ENCODE results near the gene MLLT11. TPM values are rescaled to one million over a fixed set of nuclear protein-coding genes. Genes with fewer than 3 reads are reported as not detected.

MLLT11 gene
- total RNA-seq, 1 experiment from 2014 or later = 23.7 TPM

DNA sequence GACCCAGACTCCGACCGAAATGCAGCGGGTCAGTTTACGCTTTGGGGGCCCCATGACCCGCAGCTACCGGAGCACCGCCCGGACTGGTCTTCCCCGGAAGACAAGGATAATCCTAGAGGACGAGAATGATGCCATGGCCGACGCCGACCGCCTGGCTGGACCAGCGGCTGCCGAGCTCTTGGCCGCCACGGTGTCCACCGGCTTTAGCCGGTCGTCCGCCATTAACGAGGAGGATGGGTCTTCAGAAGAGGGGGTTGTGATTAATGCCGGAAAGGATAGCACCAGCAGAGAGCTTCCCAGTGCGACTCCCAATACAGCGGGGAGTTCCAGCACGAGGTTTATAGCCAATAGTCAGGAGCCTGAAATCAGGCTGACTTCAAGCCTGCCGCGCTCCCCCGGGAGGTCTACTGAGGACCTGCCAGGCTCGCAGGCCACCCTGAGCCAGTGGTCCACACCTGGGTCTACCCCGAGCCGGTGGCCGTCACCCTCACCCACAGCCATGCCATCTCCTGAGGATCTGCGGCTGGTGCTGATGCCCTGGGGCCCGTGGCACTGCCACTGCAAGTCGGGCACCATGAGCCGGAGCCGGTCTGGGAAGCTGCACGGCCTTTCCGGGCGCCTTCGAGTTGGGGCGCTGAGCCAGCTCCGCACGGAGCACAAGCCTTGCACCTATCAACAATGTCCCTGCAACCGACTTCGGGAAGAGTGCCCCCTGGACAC, 12.1 kb upstream of the MLLT11 start:
- peak; percentile 71 to 73 for DNase-seq (ENCODE audit: low read depth in 1 of 2, low spot score in 2 of 2)
- Histone ChIP-seq H3K4me3 (peak overlapping the region; percentile 54), H3K27ac (peak overlapping the region; percentile 27), H3K36me3 (peaks cover 32% of the 10 kb centered on the region), H3K4me1 (replicated peaks) (peaks cover 19% of the 10 kb centered on the region), H3K27me3 (replicated peaks) (no peaks in the 10 kb centered on the region), H3K9me3 (replicated peaks) (no peaks in the 10 kb centered on the region)

DNA sequence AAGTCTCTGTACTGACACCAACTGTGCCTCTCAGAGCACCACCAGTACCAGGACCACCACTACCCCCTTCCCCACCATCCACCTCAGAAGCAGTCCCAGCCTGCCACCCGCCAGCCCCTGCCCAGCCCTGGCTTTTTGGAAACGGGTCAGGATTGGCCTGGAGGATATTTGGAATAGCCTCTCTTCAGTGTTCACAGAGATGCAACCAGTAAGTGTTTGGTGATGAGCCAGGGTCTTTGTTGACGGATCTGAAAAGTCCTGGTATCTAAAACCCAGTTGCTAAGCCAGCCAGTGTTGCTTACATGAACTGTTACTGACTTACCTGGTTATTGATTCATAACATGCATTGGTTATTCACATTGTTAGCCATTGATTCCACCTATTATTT, 11.6 kb upstream of the MLLT11 start:
- peaks cover 38% of the 10 kb centered on the region for H3K36me3 ChIP-seq
- H3K4me1 ChIP-seq (replicated peaks) = peaks cover 19% of the 10 kb centered on the region
- no peaks in the 10 kb centered on the region for H3K9me3 ChIP-seq (replicated peaks)
- peak overlapping the region; percentile 54 for H3K4me3 ChIP-seq
- no peak for DNase-seq (ENCODE audit: low read depth in 1 of 2, low spot score in 2 of 2)
- no peak overlapping the region for H3K27ac ChIP-seq
- no peaks in the 10 kb centered on the region for H3K27me3 ChIP-seq (replicated peaks)

DNA sequence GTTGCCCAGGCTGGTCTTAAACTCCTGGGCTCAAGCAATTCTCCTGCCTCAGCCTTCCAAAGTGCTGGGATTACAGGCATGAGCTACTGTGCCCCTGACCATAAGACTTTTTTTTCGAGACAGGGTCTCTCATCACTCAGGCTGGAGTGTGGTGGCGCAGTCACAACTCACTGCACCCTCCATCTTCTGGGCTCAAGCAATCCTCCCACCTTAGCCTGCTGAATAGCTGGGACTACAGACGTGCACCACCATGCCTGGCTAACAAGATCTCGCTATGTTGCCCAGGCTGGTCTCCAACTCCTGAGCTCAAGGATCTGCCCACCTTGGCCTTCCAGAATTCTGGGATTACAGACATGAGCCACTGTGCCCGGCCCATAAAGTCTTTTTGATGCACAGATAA, 10.7 kb upstream of the MLLT11 start:
- Histone ChIP-seq H3K36me3 (peaks cover 46% of the 10 kb centered on the region), H3K27me3 (replicated peaks) (no peaks in the 10 kb centered on the region), H3K4me1 (replicated peaks) (peaks cover 19% of the 10 kb centered on the region), H3K4me3 (no peak overlapping the region), H3K27ac (no peak overlapping the region), H3K9me3 (replicated peaks) (no peaks in the 10 kb centered on the region)
- DNase-seq (ENCODE audit: low read depth in 1 of 2, low spot score in 2 of 2) = no peak

DNA sequence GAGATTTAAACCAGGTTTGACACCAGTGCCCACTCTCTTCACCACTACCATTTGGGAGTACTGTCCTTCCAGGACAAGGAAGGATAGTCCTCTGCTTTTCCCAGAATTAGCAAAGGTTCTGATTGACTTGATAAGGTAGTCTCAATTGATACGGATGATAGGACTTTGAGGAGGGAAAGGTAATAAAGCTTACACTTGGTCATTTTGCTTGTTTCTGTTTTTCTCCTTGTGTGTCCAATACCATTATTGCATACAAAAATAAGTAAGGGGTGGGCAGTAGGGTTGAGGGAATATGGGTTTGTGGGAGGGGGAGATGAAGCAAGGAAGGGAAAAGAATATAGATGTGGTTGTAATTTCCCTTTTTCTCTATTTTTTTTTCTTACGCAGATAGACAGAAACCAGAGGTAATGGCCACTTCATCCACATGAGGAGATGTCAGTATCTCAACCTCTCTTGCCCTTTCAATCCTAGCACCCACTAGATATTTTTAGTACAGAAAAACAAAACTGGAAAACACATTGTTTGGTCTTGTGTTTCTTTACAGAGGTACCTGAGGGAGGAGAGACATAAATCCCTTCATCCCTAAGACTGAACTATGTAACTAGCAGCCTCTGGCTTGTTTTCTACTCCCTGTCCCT, 10.0 kb upstream of the MLLT11 start:
- H3K4me3 ChIP-seq = no peak overlapping the region
- peaks cover 19% of the 10 kb centered on the region for H3K4me1 ChIP-seq (replicated peaks)

DNA sequence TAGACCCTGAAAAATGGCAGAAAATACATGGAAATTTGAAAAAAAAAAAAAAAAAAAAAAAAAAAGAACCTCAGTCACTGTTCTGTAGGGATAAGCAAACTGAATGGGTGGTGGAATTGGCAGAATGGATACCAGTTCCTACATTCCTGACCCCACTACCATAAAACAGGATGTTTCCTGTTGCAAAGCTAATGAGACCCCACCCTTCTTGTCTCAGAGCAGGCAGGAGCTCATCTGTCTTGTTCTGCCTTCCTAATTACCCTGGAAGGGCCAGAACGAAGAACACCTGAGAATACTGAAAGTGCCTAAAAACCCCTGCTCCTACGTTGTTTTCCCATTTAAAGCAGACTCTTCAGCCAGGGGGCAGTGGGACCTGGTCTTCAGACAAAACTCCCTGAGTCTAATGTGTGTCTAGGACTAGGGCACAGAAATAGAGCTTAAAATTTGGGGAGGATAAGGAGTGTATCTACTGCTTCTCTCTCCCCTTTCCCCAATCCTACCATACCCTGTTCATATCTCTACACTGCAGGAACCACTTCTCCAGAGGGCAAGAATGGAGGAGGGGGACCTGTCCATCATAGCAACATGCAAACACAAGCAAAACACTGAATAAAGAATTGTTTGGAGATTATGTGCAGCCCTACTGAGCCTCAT, 8.7 kb upstream of the MLLT11 start:
- DNase-seq (ENCODE audit: low read depth in 1 of 2, low spot score in 2 of 2) = no peak
- peaks cover 19% of the 10 kb centered on the region for H3K4me1 ChIP-seq (replicated peaks)
- no peaks in the 10 kb centered on the region for H3K9me3 ChIP-seq (replicated peaks)
- H3K27ac ChIP-seq = no peak overlapping the region
- H3K4me3 ChIP-seq = no peak overlapping the region
- H3K27me3 ChIP-seq (replicated peaks) = no peaks in the 10 kb centered on the region
- peaks cover 66% of the 10 kb centered on the region for H3K36me3 ChIP-seq

More for the DNA sequence above, 10.0 kb upstream of the MLLT11 start:
- peaks cover 53% of the 10 kb centered on the region for H3K36me3 ChIP-seq
- H3K27me3 ChIP-seq (replicated peaks) = no peaks in the 10 kb centered on the region
- H3K9me3 ChIP-seq (replicated peaks) = no peaks in the 10 kb centered on the region
- H3K27ac ChIP-seq = no peak overlapping the region
- no peak for DNase-seq (ENCODE audit: low read depth in 1 of 2, low spot score in 2 of 2)

DNA sequence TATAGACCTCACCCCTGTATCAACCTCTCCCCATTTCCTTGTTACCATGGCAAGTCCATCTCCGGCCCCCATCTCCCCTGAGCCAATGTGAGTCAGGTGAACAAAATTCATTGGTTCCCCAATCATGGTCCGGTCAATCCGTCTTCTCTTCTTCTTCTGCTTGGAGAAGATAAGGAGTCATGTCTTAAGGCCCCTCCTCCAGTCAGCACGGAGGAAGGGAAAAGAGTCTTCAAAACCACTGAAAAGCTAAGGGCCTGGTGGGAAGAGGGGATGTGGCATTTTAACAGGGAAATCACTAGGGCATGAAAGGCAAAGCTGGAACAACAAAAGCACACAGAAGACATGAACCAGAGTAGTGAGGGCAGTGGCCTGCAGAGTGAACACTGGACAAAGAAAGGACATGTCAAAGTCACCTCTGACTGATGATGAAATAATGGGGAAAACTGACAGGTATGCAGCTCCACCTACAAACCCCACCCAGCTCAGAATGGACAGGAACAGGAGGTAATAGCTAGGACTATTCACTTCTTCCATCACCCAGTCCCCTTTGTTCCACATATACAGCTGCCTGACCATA, 5.1 kb upstream of the MLLT11 start:
- H3K36me3 ChIP-seq = peaks cover 77% of the 10 kb centered on the region
- H3K27ac ChIP-seq = no peak overlapping the region

DNA sequence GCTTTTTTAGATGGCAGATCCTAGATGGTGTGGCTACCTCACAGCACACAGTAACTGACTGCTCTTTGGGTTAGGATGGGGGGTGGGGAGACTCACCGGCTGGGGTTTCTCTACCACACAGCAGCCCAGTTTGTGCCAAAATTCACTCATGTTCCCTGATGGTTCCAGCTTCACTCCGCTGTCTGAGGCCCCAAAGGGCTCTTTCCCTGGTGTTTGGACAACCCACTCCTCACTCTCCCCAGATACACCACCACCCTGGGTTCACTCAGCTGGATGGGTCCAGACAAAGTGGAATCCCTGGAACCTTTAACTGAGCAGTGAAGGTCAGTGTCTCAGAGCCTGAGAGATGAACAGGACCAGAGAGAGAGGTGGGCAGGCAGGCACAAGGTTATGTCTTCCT, 4.6 kb upstream of the MLLT11 start:
- no peaks in the 10 kb centered on the region for H3K27me3 ChIP-seq (replicated peaks)

More for the DNA sequence above, 5.1 kb upstream of the MLLT11 start:
- Histone ChIP-seq H3K4me3 (no peak overlapping the region), H3K27me3 (replicated peaks) (no peaks in the 10 kb centered on the region), H3K4me1 (replicated peaks) (peaks cover 19% of the 10 kb centered on the region), H3K9me3 (replicated peaks) (no peaks in the 10 kb centered on the region)
- no peak for DNase-seq (ENCODE audit: low read depth in 1 of 2, low spot score in 2 of 2)

DNA sequence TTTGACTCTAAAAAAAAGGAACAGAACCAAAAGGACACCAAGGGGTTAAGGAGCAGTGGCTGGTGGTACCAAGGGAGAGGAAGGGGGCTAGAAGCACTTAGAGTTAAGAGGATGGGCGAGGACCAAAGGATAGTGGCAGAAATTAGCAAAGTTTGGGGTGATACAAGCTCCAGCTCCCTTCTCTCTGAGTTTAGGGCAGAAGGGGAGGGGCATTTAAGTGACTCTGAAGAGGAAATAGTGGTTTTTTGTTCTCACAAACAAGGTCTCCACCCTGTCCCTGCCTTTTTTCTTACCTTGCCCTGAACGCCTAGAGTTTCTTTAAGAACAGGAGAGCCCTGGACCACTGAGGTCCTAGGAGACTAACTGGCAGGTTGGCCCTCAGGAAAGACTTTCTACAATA, 4.0 kb upstream of the MLLT11 start:
- Histone ChIP-seq H3K27me3 (replicated peaks) (no peaks in the 10 kb centered on the region), H3K4me3 (no peak overlapping the region), H3K9me3 (replicated peaks) (no peaks in the 10 kb centered on the region), H3K4me1 (replicated peaks) (peaks cover 24% of the 10 kb centered on the region), H3K27ac (no peak overlapping the region), H3K36me3 (peaks cover 68% of the 10 kb centered on the region)
- DNase-seq (ENCODE audit: low read depth in 1 of 2, low spot score in 2 of 2) = no peak

More for the DNA sequence above, 4.6 kb upstream of the MLLT11 start:
- peaks cover 19% of the 10 kb centered on the region for H3K4me1 ChIP-seq (replicated peaks)
- no peak for DNase-seq (ENCODE audit: low read depth in 1 of 2, low spot score in 2 of 2)
- H3K4me3 ChIP-seq = no peak overlapping the region
- H3K27ac ChIP-seq = no peak overlapping the region
- H3K36me3 ChIP-seq = peaks cover 73% of the 10 kb centered on the region
- H3K9me3 ChIP-seq (replicated peaks) = no peaks in the 10 kb centered on the region

DNA sequence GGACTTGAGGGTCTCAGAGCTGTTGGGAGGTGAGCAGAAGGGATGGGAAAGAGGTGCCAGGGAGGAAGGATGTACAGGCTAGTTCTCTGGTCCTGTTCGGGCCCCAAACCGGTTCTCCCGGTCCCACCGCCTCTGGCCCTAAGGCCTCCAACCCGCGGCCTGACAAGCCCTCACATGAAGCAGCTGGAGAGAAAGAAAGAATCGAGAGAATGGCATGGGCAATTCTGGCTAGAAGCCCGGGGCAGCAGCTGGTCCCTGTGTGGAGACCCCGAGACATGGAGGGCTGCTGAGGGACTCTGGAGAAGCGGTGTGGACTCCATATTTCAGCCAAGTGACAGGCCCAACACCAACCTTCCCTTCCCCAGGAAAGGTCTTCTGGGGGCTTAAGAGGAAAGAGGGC, 1.5 kb upstream of the MLLT11 start:
- no peaks in the 10 kb centered on the region for H3K9me3 ChIP-seq (replicated peaks)
- peak overlapping the region; percentile 79 for H3K4me3 ChIP-seq
- DNase-seq (ENCODE audit: low read depth in 1 of 2, low spot score in 2 of 2) = no peak
- H3K36me3 ChIP-seq = peaks cover 48% of the 10 kb centered on the region
- peaks cover 31% of the 10 kb centered on the region for H3K4me1 ChIP-seq (replicated peaks)
- peak overlapping the region; percentile 84 for H3K27ac ChIP-seq
- H3K27me3 ChIP-seq (replicated peaks) = no peaks in the 10 kb centered on the region

DNA sequence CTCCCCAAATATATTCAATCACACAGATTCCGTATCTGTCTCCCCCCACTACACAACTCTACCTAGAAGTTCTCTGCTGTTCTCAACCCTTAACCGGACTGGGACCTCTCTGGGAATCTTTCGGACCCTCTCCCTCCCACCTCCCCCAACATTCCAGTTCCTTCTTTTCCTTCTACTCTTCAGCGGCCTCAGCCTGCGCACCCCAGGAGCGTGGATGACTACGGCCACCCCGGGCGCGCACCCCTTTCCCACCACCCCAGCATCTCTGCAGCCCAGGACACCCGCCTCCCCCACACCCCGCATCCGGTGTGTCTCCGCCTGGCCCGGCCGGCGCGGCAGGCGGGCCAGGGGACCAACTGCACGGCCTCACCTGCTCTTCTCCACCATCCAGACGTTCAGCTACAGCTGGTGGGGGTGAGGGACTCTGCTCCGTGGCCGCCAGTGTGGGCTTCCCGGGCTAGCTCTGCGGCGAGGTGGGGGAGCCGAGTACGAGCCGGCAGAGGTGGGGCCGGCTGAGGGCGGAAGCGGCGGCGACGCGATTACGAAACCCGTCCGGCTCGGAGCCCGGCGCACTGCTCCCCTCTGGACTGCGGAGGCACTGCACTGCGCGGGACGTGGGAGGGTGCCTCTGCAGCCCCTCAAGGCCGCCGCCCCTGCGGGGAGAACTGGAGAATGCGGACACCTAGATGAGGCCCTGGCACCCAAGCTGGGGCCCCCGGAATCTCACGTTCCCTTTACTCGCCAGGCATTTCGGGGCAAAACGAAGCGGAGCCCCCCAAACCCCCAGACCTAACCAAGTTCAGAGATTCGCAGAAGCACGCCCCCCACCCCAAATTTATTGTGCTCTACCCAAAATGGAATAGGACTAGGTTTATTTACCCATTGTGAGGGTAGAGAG, 839 bp upstream of the MLLT11 start, which contains the start of gene CDC42SE1:
Gene CDC42SE1, minus strand, starts transcription at position 514 of the 898 bp plus-strand sequence. CDS start 3,892 bp downstream, outside the sequence.
- Histone ChIP-seq H3K27me3 (replicated peaks) (no peaks in the 10 kb centered on the region), H3K9me3 (replicated peaks) (no peaks in the 10 kb centered on the region), H3K36me3 (peaks cover 41% of the 10 kb centered on the region), H3K4me3 (peak within 1 kb of the TSS; percentile 79), H3K27ac (peak within 1 kb of the TSS; percentile 84), H3K4me1 (replicated peaks) (peaks cover 31% of the 10 kb centered on the region)
- peak; percentile 89 to 90 for DNase-seq (ENCODE audit: low read depth in 1 of 2, low spot score in 2 of 2)

DNA sequence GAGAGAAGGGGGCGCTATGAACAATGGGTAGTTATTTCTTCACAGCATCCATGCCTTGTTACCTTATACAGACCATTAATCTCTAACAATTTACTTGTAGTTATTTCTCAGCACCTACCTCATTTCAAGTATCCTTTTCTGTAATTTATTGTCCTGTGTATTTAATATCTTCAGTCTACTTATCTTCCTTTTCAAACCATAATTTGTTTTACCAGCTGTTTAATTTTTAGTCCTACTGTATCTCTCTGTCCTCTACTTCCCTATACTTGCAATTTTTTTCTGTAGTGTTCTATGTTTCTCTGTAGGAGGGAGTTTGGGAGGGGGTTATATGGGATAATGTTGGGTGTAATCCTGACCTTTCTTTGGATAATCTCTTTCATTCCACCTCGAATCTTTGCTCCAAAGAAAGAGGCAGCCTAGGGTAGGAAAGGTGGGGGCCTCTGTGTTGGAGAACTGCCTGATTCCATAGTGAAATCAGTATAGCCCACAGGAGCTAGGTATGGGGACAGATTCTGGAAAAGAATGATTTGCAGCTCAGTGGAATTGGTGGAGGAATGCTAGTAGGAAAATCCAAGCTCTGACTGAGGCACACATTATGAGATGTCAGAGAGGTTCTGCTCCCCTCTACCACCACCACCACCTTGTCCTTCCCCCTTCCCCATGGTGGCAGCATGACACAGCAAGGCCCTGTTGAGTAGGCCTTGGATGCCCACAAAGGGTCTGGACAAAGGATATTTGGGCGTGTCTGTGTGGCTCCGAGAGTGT, 642 bp downstream of the MLLT11 start:
- Histone ChIP-seq H3K4me3 (peak overlapping the region; percentile 79), H3K36me3 (peaks cover 27% of the 10 kb centered on the region), H3K4me1 (replicated peaks) (peaks cover 31% of the 10 kb centered on the region), H3K9me3 (replicated peaks) (no peaks in the 10 kb centered on the region), H3K27ac (peak overlapping the region; percentile 84), H3K27me3 (replicated peaks) (no peaks in the 10 kb centered on the region)
- DNase-seq (ENCODE audit: low read depth in 1 of 2, low spot score in 2 of 2) = peak in 1 of 2 experiments; percentile 39

DNA sequence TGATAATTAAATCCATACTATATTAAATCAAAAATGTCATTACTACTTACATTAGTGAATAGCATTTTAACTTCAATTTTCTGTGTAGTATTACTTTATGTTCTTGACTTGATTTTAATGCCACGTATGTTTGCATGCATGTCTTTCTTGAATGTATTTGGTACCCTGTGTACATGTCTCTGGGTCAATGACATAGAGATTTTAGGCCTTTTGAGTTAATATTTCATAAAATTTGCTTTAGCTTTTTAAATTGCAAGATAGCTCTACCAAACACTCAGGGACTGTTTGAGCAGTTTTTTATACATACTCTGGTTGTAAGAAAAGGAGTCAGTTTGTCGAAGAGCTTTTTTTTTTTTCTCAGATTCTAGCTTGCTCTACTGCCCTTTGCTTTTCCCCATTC, 1.5 kb downstream of the MLLT11 start:
- Histone ChIP-seq H3K4me3 (no peak overlapping the region), H3K9me3 (replicated peaks) (no peaks in the 10 kb centered on the region), H3K36me3 (peaks cover 18% of the 10 kb centered on the region), H3K27me3 (replicated peaks) (no peaks in the 10 kb centered on the region), H3K4me1 (replicated peaks) (peaks cover 30% of the 10 kb centered on the region), H3K27ac (peak overlapping the region; percentile 84)
- DNase-seq (ENCODE audit: low read depth in 1 of 2, low spot score in 2 of 2) = no peak
